B cell (primary cell): Measurements from ENCODE around the gene GCH1. TPM values are rescaled to one million over a fixed set of nuclear protein-coding genes. Genes with fewer than 3 reads are reported as not detected.

Source experiments
- ATAC-seq: fragments of 200-7000 bp; cut with Tn5 transposase; one replicate; pipeline ENCODE4 v1.10.0; 2021; ENCODE audit warnings: low read depth, mild to moderate bottlenecking, moderate number of reproducible peaks, moderate library complexity
- CTCF ChIA-PET: fragments of 350-600 bp; sonication (Branson Sonifier 250); formaldehyde crosslinking; loops from one replicate; lab custom pipeline; 2021; ENCODE audit warnings: antibody characterized with exemption, inconsistent platforms; lab: Charles Lee
- POLR2A ChIA-PET: fragments of 350-600 bp; sonication (Branson Sonifier 250); formaldehyde crosslinking; loops from one replicate; lab custom pipeline; 2021; ENCODE audit warnings: antibody characterized with exemption; lab: Charles Lee
- DNase-seq: peaks from one replicate; pipeline ENCODE4 v3.0.0; 2013
- H2AFZ ChIP-seq: 2 replicates; pipeline ENCODE4 v1.6.1; 2012; ENCODE audit warnings: mild to moderate bottlenecking, low read depth, low read length; ENCODE audit not compliant: insufficient read depth, poor library complexity, severe bottlenecking
- H3K27ac ChIP-seq, 2 donors: 1 replicate in 1 of 2; 2 replicates in 1 of 2; pipeline ENCODE4 v1.5.1; 2012 to 2013; ENCODE audit warnings: low read length in 2 of 2, mild to moderate bottlenecking in 2 of 2, moderate library complexity in 1 of 2
- H3K27me3 ChIP-seq, 4 experiments: fragments of 200-600 bp in 1 of 4; sonication (generic) in 1 of 4; replicated peaks in 1 of 4; 1 replicate in 2 of 4; 2 replicates in 2 of 4; pipeline versions ENCODE4 v1.6.1 to v1.7.0; 2013 to 2016; ENCODE audit warnings: low read length in 3 of 4, mild to moderate bottlenecking in 2 of 4, mixed read lengths in 1 of 4, moderate library complexity in 1 of 4; ENCODE audit not compliant: insufficient read depth in 4 of 4, control insufficient read depth in 3 of 4; ENCODE audit errors: control extremely low read depth in 1 of 4
- H3K36me3 ChIP-seq, 2 experiments: replicated peaks in 1 of 2; 1 replicate in 1 of 2; 2 replicates in 1 of 2; pipeline versions ENCODE4 v1.6.1 to v1.7.1; 2013; ENCODE audit warnings: low read length in 1 of 2; ENCODE audit not compliant: insufficient read depth in 2 of 2, control insufficient read depth in 1 of 2; ENCODE audit errors: control extremely low read depth in 1 of 2, extremely low read depth in 1 of 2
- H3K4me1 ChIP-seq, 2 donors: fragments of 200-600 bp in 1 of 2; sonication (generic) in 1 of 2; 1 replicate in 1 of 2; 2 replicates in 1 of 2; pipeline versions ENCODE4 v1.5.1 to v1.6.1; 2013 to 2017; ENCODE audit warnings: low read length in 2 of 2; ENCODE audit not compliant: control insufficient read depth in 2 of 2, insufficient read depth in 2 of 2
- H3K4me2 ChIP-seq: replicated peaks from 2 replicates; pipeline ENCODE3; 2012; ENCODE audit warnings: mild to moderate bottlenecking, low read depth, low read length; ENCODE audit not compliant: poor library complexity, severe bottlenecking
- H3K4me3 ChIP-seq, 5 experiments: fragments of 200-600 bp in 1 of 5; sonication (generic) in 1 of 5; 1 replicate in 3 of 5; 2 replicates in 2 of 5; pipeline versions ENCODE4 v1.5.1 to v1.7.0; 2011 to 2016; ENCODE audit warnings: low read length in 4 of 5, mild to moderate bottlenecking in 4 of 5, low read depth in 2 of 5, control low read depth in 1 of 5, moderate library complexity in 1 of 5; ENCODE audit not compliant: insufficient read depth in 1 of 5; ENCODE audit errors: control extremely low read depth in 1 of 5, extremely low read depth in 1 of 5
- H3K79me2 ChIP-seq: fragments of 200-600 bp; sonication (generic); one replicate; pipeline ENCODE4 v1.6.0; 2016; ENCODE audit warnings: low read length; ENCODE audit not compliant: control insufficient read depth, insufficient read depth
- H3K9ac ChIP-seq: fragments of 200-600 bp; sonication (generic); 2 replicates; pipeline ENCODE4 v1.6.1; 2017; ENCODE audit warnings: mild to moderate bottlenecking, low read length, moderate library complexity
- H3K9me3 ChIP-seq, 3 donors: one replicate each; pipeline versions ENCODE4 v1.6.1 to v1.7.1; 2013; ENCODE audit warnings: low read length in 2 of 3; ENCODE audit not compliant: control insufficient read depth in 2 of 3, insufficient read depth in 1 of 3; ENCODE audit errors: control extremely low read depth in 1 of 3
- H4K20me1 ChIP-seq: 2 replicates; pipeline ENCODE4 v1.6.0; 2012; ENCODE audit warnings: mild to moderate bottlenecking, low read length; ENCODE audit not compliant: insufficient read depth, control insufficient read depth, poor library complexity, severe bottlenecking
- H3K27ac Mint-ChIP-seq: one replicate; pipeline ENCODE4 v1.8.0; 2021; ENCODE audit warnings: mixed read lengths
- H3K27me3 Mint-ChIP-seq: one replicate; pipeline ENCODE4 v1.8.0; 2021; ENCODE audit warnings: mixed read lengths
- H3K4me1 Mint-ChIP-seq: one replicate; pipeline ENCODE4 v1.8.0; 2021; ENCODE audit warnings: mixed read lengths
- H3K4me3 Mint-ChIP-seq: one replicate; pipeline ENCODE4 v1.8.0; 2021; ENCODE audit warnings: mixed read lengths
- H3K9me3 Mint-ChIP-seq: one replicate; pipeline ENCODE4 v1.8.0; 2022; ENCODE audit warnings: mixed read lengths; ENCODE audit not compliant: insufficient read depth
- EZH2 ChIP-seq: IDR thresholded peaks from 2 replicates; pipeline ENCODE4 v1.6.1; 2012; ENCODE audit warnings: borderline replicate concordance, low read depth, mild to moderate bottlenecking, moderate library complexity, low read length; ENCODE audit not compliant: insufficient read depth, poor library complexity, severe bottlenecking
- WGBS: methylation state at CpG from one replicate; pipeline ENCODE4 v1.1.5; 2013; ENCODE audit warnings: missing lambda C conversion rate; ENCODE audit not compliant: insufficient coverage; 5-methylcytosine and 5-hydroxymethylcytosine counted together
- intact Hi-C: fragments of 100-400 bp; cut with micrococcal nuclease; formaldehyde crosslinking; loops from one replicate; pipeline ENCODE4 v1.10.0; 2022
- polyA plus RNA-seq: library from polyadenylated mRNA; depleted of rRNA; stranded (reverse); fragments of >200 nt; gene quantifications from 2 replicates; pipeline ENCODE4 v1.2.3, GENCODE V29; 2012
- total RNA-seq, 2 donors: library from RNA; stranded (reverse); fragments of 120-200 nt in 1 of 2; gene quantifications; 1 replicate in 1 of 2; 2 replicates in 1 of 2; pipeline versions ENCODE4 v1.2.3 to v1.2.4, GENCODE V29; 2013 to 2022
- TF ChIP-seq, protein P1 (sequence below): fragments of 200-600 bp; IDR thresholded peaks from one replicate; pipeline ENCODE4 v1.8.0; 2022; ENCODE audit warnings: antibody characterized with exemption, mild to moderate bottlenecking

GCH1 gene
- total and polyA plus RNA-seq, 2 donors (not counting 1 experiment from before 2014, with no cell fraction given): 17.0 to 24.6 TPM

DNA sequence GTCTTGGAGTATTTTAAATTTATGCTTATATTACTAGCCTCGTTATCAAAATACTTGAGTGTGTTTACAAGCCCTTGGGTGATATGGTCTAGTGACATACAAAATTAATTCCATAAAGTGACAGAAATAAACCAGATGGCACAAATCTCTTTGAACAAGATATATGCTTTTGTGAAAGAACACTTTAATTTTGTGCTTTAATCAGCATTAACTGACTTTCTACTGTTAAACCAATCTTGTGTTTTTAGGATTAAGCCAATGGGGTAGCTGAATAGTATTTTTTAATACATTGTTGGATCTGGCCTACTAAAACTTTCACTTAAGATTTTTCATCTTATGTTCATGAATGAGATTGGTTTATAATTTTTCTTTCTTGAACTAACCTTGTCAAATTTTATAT, 30.4 kb upstream of the GCH1 start:
- no peak overlapping the region for H2AFZ ChIP-seq
- H3K27ac Mint-ChIP-seq: no peak overlapping the region
- no peaks in the 10 kb centered on the region for H3K4me1 Mint-ChIP-seq
- intact Hi-C loops: no loop called here
- DNase-seq (no peak), ATAC-seq (no peak)
- no peaks in the 10 kb centered on the region for H3K4me1 ChIP-seq
- no peak overlapping the region for H3K4me3 Mint-ChIP-seq
- no peaks in the 10 kb centered on the region for H3K9me3 Mint-ChIP-seq
- no peak for TF ChIP-seq EZH2
- TF ChIP-seq, protein P1, sequence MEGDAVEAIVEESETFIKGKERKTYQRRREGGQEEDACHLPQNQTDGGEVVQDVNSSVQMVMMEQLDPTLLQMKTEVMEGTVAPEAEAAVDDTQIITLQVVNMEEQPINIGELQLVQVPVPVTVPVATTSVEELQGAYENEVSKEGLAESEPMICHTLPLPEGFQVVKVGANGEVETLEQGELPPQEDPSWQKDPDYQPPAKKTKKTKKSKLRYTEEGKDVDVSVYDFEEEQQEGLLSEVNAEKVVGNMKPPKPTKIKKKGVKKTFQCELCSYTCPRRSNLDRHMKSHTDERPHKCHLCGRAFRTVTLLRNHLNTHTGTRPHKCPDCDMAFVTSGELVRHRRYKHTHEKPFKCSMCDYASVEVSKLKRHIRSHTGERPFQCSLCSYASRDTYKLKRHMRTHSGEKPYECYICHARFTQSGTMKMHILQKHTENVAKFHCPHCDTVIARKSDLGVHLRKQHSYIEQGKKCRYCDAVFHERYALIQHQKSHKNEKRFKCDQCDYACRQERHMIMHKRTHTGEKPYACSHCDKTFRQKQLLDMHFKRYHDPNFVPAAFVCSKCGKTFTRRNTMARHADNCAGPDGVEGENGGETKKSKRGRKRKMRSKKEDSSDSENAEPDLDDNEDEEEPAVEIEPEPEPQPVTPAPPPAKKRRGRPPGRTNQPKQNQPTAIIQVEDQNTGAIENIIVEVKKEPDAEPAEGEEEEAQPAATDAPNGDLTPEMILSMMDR: no peak
- no peak overlapping the region for H3K27ac ChIP-seq
- H4K20me1 ChIP-seq: no peaks in the 10 kb centered on the region
- H3K4me3 ChIP-seq: no peak overlapping the region
- ChIA-PET POLR2A (interaction anchor here (0.7 kb wide), 1 partner anchor 16 kb away, joined by 5 read pairs; no protein-coding TSS in a partner anchor), CTCF (no interaction called here)
- no peaks in the 10 kb centered on the region for H3K79me2 ChIP-seq
- H3K4me2 ChIP-seq: no peak overlapping the region
- no peaks in the 10 kb centered on the region for H3K27me3 ChIP-seq
- no CpG with 5 or more reads among the region's 1 CpG for WGBS
- no peaks in the 10 kb centered on the region for H3K9me3 ChIP-seq
- H3K27me3 Mint-ChIP-seq: no peaks in the 10 kb centered on the region
- no peak overlapping the region for H3K9ac ChIP-seq
- no peaks in the 10 kb centered on the region for H3K36me3 ChIP-seq

DNA sequence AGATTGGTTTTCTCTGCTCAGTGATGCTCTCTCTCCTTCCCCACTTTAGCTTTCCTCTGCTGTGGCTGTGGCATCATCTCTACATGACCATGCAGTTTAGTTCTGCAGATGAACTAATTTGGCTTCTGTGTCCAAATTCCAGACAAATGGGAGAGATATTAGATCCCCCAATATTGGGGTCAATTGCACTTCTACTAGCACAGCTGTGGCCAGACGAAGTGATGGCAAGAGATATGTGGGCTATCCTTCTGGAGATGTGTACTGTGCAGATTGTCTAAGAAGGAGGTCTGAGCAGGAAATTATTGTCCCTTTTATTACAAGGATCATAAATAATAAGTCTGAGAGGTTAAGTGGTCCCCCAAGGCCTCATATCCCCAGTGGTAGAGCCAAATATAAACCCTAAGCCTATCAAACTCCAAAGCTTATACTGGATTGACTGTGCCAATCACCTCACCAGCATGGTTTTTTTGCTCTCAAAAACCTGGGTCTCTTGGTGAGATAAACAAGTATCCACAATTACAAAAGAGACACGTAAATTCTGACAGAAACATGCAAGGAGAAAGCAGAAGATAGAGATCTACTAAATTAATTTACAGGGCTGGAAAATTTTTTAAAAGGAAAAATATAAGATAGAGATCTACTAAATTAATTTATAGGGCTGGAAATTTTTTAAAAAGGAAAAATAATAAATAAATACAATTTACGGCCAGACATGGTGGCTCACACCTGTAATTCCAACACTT, 29.1 kb upstream of the GCH1 start:
- Histone ChIP-seq H3K36me3 (no peaks in the 10 kb centered on the region), H3K27me3 (no peaks in the 10 kb centered on the region), H2AFZ (no peak overlapping the region), H3K4me2 (no peak overlapping the region), H4K20me1 (no peaks in the 10 kb centered on the region), H3K9ac (no peak overlapping the region), H3K4me1 (no peaks in the 10 kb centered on the region), H3K4me3 (no peak overlapping the region), H3K9me3 (no peaks in the 10 kb centered on the region), H3K79me2 (no peaks in the 10 kb centered on the region), H3K27ac (no peak overlapping the region)
- Mint-ChIP-seq H3K27ac (no peak overlapping the region), H3K4me3 (no peak overlapping the region), H3K4me1 (no peaks in the 10 kb centered on the region), H3K9me3 (no peaks in the 10 kb centered on the region), H3K27me3 (no peaks in the 10 kb centered on the region)
- ATAC-seq (no peak), DNase-seq (no peak)
- TF ChIP-seq, protein P1: no peak
- TF ChIP-seq EZH2: no peak
- CTCF ChIA-PET: no interaction called here
- POLR2A ChIA-PET: no interaction called here
- intact Hi-C loops: no loop called here
- WGBS: no CpG with 5 or more reads among the region's 3 CpGs
